ENCODE data around the gene ZNF17.

ZNF17 gene

GRCh38 chr19:57434386-57435061 lies 23.6 kb downstream of the ZNF17 start:
- no peak for DNase-seq

GRCh38 chr19:57435062-57435978 lies 24.4 kb downstream of the ZNF17 start, which contains the start of gene ZNF749:
ZNF749 (plus strand) TSS chr19:57435325; CDS start chr19:57435579, 254 bp downstream.
- peak; percentile 98 for DNase-seq

- no peak for DNase-seq
Measured at GRCh38 chr19:57436417-57436816, 25.5 kb downstream of the ZNF17 start.

GRCh38 chr19:57437931-57438330 lies 27.0 kb downstream of the ZNF17 start:
- no peak for DNase-seq

- DNase-seq, result no peak
Measured at GRCh38 chr19:57438925-57439324, 28.0 kb downstream of the ZNF17 start.

- DNase-seq, result no peak
Measured at GRCh38 chr19:57441979-57442752, 31.2 kb downstream of the ZNF17 start.

- DNase-seq, result no peak
Measured at GRCh38 chr19:57443121-57443696, 32.2 kb downstream of the ZNF17 start.

- no peak for DNase-seq
Measured at GRCh38 chr19:57452307-57452706, 41.3 kb downstream of the ZNF17 start.

GRCh38 chr19:57465680-57466381 lies 54.9 kb downstream of the ZNF17 start:
- DNase-seq, result no peak

GRCh38 chr19:57466489-57466888 lies 55.5 kb downstream of the ZNF17 start:
- DNase-seq, result no peak

Data from NCI-H526 treated with DMSO at 0.1 percent for 48 hours (cell line).